Measurements from ENCODE around the gene SBK1.

SBK1 gene

DNA sequence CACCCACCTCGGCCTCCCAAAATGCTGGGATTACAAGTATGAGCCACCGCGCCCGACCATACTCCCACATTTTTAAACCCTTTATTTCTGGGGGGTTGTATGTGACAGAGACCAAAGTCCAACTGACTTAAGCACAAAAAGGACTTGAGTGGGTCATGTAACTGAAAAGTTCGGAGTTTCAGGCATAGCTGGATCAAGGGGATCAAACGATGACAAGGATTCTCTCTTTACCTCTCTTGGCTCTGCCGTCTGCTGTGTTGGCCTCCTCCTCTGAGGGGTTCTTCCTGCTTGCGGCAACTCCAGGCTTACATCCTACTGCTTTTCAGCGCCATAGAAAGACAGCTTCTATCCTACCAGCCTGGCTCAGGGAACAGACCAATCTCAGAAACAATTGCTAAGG lies 9.2 kb upstream of the SBK1 start:
- no peak for DNase-seq

- no peak for DNase-seq
Observed at GRCh38 chr16:28283798-28284577, 8.3 kb upstream of the SBK1 start.

DNA sequence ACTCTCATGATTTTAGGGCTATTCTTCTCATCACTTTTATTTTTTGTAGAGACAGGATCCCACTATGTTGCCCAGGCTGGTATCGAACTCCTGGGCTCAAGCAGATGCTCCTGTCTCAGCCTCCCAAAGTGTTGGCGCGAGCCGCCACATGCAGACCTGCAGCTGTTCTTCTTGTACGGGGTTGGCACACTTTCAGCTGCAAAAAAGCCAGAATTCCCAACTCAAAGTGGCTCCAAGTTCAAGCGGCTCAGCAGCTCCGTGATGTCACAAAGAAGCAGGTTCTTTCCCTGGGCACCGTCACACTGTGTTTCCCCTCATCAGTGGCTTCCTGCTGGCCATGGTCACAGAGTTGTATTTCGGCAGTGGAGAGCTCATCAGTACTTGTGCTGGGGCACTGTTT lies 6.7 kb upstream of the SBK1 start:
- no peak for DNase-seq

GRCh38 chr16:28288114-28288513 lies 4.2 kb upstream of the SBK1 start:
- DNase-seq, result no peak

GRCh38 chr16:28289048-28289447 lies 3.3 kb upstream of the SBK1 start:
- DNase-seq, result no peak

DNA sequence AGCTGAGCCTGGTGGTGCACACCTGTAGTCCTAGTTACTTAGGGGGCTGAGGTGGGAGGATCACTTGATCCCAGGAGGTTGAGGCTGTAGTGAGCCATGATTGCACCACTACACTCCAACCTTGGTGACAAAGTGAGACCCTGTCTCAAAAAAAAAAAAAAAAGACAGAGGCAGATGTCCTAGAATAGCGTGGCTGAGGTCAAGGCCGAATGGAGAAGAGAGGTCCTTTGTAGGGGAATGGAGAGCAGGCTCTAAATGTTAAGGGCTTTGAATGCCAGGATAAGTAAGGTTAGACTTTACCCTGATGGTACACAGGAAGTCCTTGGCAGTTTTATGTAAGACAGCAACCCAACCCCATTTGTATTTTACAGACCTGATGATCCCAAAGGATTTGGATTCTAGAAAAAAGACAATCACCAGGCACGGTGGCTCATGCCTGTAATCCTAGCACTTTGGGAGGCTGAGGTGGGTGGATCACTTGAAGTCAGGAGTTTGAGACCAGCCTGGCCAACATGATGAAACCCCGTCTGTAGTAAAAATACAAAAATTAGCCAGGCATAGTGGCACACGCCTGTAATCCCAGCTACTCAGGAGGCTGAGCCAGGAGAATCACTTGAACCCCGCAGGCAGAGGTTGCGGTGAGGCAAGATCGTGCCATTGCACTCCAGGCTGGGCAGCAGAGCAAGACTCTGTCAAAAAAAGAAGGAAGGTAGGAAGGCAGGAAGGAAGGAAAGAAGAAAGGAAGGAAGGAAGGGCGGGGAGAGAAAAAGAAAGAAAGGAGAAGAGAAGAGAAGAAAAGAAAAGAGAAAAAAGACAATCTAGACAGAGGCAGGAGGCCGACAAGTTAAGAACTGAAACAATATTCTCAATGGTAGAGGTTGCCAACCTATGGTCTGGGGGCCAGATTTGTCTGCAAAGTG lies 2.1 kb upstream of the SBK1 start:
- DNase-seq, result no peak

GRCh38 chr16:28290859-28291254 lies 1.5 kb upstream of the SBK1 start:
- DNase-seq, result no peak

DNA sequence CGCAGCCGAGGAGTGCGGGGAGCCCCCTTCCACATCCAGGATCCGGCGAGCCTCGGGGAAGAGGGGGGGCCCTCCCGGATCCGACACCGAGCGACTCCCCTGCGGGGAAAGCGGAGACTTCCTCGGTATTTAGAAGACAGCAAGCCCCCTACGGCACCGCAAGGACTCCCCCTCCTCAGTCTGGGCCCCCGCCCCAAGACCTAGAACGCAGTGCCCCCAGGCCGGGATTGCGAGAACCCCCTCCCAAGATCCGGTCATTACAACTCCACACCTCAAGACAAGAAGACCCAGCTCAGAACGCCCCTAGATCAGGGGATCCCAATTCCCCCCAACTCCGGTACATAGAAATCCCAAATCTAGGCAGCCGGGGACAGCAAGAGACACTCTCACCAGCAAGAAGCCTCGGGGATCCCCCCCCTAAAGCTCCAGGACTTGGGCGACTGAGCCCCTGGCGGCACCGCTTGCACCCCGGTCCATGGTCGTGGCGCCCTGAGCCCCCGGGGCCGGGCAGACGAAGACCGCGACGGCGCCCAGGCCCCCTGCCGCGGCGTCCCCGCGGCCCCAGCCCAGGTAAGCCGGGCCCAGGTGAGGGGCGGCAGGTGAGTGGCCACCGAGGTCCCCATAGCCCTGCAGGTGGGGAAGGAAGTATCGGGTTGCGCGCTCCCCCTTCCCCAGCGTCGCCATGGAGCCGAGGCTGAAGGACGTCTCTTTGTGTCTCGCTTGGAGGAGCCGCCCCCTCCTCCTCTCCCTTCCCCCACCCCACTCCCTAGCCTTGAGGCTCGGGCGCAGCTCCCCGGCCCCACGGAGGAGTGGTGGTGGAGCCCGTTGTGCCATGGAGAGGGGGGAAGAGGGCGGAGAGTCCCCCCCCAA lies 641 bp downstream of the SBK1 start:
- DNase-seq, result peak; percentile 81

DNA sequence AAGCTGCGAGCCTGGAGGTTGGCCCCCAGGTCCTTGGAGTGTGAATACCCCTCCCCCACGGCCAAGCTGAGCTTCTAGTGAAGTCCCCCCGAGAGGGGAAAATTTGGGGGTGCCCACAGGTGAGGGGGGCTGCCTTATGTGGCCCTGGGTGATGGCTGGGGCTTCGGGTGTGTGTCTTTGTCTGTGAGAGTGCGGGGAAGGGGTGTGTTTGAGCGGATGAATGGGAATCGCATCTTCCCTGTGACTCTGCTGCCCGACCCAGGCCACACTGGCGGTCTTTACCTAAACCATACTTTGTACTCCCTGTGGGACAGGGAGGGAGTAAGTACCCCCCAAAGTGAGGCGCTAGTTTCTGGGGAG lies 1.3 kb downstream of the SBK1 start:
- no peak for DNase-seq

DNA sequence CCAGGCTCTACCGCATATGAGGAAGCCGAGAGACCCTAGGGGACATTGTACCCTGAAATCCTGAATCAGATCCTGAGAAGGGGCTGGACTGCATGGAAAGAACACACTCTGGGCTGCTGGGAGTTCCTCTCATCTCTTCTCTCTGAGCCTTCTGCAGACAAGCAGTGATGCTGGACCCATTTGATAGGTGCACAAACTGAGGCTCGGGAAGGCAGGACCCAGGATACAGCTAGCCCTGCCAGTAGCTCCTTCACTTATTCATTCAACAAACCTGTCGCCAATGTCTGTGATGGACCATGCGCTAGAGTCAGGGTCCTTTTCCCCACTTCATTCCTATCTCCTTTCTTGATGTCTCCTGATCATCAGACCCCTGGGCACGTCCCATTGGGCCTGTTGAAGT lies 1.9 kb downstream of the SBK1 start:
- no peak for DNase-seq

GRCh38 chr16:28295276-28295675 lies 3.0 kb downstream of the SBK1 start:
- DNase-seq, result no peak

DNA sequence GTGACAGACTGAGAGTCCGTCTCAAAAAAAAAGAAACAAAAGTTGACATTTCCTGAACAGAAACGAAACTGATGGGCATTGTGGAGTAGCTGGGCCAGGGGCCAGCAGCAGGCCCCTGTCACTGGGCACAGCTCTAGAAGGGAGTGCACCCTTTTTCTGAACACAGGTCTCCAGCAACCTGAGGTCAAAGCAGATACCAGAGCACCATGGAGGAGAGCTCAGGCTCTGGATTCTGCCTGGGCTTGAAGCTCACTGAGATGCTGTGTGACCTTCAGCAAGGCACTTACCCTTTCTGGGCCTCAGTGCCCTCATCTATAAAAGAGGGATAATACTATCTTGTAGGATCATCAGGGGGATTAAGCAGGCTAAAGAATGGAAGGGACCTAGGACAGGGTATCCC lies 5.0 kb downstream of the SBK1 start:
- no peak for DNase-seq

DNA sequence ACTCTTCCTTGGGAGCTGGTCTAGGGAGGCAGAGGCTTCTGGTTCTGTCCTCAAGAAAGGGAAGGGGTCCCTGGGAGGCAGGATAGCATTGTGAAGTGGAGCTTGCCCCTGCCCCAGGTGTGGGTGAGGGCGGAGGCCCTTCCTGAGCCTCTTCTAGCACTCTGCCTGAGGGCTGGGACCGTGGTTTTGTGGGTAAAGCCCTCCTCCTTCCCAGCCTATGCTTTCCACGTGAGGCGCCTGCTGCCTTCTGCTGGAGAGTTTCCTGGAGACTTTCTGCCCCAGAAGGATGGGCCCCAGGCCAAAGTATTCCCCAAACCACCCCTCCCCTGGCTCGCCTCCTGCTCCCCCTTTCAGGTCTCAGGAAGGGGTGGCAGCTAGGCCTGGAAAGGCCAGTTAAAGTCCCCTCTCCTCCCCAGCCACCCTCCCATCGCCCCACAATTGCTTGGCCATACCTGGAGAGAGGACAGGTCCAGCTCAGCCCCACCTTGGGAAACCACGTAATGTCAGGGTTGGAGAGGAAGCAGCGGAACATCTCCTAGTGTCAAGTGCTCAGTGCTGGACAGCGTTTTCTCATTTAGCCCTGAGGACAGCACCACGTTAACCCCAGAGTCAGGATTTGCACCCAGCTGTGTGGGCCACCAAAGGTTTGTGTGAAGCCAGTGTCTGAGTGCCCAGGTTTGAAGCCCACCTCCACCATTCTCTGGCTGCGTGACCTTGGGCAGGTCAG lies 5.6 kb downstream of the SBK1 start:
- DNase-seq, result no peak

DNA sequence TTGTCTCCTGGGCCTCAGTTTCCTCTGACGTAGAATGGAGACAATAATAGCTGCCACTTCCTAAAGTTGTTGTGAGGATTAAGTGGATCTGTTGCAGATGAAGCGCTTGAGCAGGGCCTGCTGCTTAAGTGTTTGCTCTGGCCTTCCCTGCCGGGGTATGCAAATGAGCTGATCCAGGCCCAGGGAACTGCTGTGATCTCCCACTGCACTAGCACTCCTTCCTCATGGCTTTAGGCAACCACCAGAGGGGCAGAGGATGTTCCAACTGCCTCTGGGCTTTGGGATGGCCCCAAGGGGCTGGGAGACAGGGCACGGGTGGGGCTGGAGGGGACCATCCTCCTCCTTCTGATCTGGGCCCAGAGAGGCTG lies 6.2 kb downstream of the SBK1 start:
- DNase-seq, result peak; percentile 38

DNA sequence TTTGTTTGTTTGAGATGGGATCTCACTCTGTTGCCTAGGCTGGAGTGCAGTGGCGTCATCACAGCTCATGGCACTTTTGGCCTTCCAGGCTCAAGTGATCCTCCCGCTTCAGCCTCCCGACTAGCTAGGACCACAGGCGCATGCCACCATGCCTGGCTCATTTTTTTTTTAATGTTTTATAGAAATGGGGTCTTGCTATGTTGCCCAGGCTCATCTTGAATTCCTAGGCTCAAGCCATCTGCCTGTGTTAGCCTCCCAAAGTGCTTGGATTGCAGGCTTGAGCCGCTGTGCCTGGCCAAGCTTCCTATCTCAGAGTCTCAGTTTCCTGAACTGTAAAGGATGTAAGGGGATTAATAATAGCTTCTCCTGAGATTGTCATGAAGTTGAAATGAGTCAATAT lies 8.0 kb downstream of the SBK1 start:
- DNase-seq, result no peak

- no peak for DNase-seq
Observed at GRCh38 chr16:28301154-28301553, 8.8 kb downstream of the SBK1 start.

GRCh38 chr16:28301620-28302019 lies 9.3 kb downstream of the SBK1 start:
- no peak for DNase-seq

- no peak for DNase-seq
Observed at GRCh38 chr16:28303132-28303531, 10.8 kb downstream of the SBK1 start.

DNA sequence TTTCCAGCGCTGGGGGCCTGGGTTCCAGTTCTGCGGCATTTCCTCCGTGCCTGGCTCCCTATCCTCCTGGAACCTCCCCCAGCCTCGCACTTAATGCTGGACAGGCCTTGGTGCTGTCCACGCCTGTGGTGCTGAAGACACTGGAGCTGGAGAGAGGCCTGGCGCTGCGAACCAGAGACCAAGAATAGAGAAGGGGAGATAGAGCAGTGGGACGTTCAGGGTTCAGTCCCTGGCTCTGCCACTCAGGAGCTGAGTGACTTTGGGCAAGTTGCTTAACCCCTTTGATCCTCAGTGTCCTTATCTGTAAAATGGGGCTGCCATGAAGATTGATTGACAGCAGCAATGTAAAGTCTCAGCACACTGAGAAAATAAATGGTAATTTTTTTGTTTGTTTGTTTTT lies 11.9 kb downstream of the SBK1 start:
- DNase-seq, result no peak

DNA sequence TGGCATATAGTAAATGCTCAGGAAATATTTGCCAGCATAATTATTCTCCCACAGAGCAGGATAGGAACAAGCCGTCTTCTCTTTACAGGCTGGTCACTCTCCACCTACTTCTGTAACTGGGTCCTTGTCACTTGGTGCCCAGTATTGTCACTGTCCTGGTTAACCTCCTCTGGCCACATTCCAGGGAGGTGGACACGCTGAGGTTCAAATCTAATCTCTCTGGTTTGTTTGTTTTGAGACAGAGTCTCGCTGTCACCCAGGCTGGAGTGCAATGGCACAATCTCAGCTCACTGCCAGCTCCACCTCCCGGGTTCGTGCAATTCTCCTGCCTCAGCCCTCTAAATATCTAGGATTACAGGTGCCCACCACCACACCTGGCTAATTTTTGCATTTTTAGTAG lies 15.6 kb downstream of the SBK1 start:
- no peak for DNase-seq

- DNase-seq, result no peak
Observed at GRCh38 chr16:28308794-28309584, 16.7 kb downstream of the SBK1 start.

DNA sequence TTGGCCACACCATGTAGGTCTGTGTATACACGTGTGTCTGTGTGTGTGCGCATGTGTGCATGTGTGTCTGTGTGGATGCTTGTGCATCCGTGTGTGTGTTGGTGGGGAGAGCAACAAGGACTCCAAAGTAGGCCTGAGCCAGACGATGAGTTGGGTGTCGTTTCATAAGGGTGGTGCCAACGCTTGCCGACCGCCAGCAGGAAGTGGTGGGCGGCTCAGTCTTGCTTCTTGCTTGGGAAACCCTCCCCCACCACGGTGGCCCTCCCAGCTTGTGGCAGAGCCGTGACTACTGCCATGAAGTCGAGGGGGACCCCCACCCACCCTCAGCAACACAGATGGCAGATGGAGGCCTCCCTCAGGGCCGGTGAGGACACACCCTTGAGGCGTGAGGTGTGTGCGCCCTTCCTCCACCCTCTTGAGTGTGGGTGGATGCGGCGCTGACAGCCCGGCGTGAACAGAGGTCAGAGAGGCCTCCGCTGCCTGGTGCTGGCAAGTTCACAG lies 17.5 kb downstream of the SBK1 start:
- no peak for DNase-seq
